HG02852 (cell line): ENCODE measurements around the gene CACNG5.
"Not testable (repeated sequence)": the region's sequence is repeated elsewhere in the genome, so short reads cannot be mapped to it uniquely, and the experiment has no call there.

Experiments used
- ATAC-seq: cut with Tn5 transposase; IDR thresholded peaks from one replicate; pipeline ENCODE4 v1.9.1; 2021; ENCODE audit warnings: mild to moderate bottlenecking, moderate library complexity; ENCODE audit not compliant: unreplicated experiment

The CACNG5 gene

DNA sequence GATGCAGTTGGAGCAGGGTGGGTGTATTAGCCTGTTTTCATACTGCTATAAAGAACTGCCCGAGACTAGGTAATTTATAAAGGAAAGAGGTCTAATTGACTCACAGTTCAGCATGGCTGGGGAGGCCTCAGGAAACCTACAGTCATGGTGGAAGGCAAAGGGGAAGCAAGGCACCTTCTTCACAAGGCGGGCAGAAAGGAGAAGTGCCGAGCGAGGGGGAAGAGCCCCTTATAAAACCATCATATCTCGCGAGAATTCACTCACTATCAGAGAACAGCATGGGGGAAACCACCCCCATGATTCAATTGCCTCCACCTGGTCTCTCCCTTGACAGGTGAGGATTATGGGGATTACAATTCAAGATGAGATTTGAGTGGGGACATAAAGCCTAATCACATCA, 68.4 kb downstream of the CACNG5 start:
- not testable (repeated sequence) for ATAC-seq

- ATAC-seq, result no peak
Measured at GRCh38 chr17:66903781-66904180, 68.9 kb downstream of the CACNG5 start.

GRCh38 chr17:66904760-66905624, 70.1 kb downstream of the CACNG5 start:
- no peak for ATAC-seq

- ATAC-seq, result no peak
Measured at GRCh38 chr17:66906321-66907278, 71.7 kb downstream of the CACNG5 start.

GRCh38 chr17:66909804-66910373, 75.0 kb downstream of the CACNG5 start:
- ATAC-seq, result no peak

DNA sequence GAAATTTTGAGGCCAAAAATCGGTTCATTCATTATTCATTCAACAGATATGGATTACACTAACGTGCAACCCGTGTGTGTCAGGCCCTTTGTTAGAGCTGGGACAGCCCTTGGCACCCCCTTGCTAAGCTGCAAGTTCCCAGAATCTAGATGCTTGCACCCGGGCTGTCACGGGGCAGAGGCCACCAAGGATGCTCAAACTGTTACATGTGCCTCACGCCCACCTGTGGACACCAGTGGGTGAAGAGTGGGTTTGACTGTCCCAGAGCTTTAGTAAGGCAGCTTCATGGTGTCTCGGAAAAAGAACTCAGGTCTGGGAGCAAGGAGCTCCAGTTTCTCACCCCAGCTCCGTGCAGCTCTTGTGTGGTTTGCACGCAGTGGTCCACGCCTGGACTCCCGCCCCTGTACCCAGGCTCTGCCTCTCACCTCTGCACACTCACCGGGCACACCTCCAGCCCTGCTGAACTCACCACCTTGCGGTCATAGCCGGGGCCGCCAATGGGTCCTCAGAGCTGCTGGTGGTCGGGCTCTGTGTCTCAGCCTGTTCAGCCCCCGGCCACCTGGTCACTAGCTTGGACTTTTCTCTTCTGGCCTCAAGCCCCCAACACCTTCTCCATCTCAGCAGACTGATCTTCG, 75.9 kb downstream of the CACNG5 start:
- no peak for ATAC-seq

- no peak for ATAC-seq
Measured at GRCh38 chr17:66915204-66915611, 80.3 kb downstream of the CACNG5 start.

DNA sequence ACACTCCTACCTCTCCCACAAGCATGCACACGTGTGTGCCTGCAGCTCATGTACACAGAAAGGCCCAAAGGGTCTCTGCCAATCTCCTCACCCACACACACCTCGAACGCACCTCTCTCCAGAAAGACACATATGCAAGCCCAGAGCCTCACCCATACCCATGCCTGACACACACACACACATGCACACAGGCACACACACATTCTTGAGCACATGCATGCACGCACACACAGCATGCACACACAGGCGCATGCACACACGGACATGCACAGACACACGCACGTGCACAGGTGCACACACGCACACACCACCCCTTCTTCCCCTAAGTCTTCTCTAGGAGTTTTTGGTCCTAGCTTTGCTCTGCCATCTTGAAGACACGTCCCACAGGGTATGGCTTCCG, 80.9 kb downstream of the CACNG5 start:
- ATAC-seq, result no peak

DNA sequence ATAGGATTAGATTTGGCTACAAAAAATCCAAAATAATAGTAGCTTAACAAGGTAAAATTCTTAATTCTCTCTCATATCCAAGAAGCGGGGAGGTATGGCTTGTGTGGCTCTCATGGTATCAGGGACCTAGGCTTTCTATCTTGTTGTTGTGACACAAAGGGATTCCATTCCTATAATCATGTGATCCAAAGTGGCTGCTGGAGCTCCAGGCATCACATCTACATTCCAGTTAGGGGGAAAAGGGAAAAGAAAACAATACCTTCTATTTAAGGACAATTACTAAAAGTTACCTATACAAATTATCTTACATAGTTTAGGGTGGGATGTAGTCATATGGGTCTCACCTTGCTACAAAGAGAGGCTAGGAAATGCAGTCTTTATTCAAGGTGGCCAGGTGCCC, 82.0 kb downstream of the CACNG5 start:
- no peak for ATAC-seq

DNA sequence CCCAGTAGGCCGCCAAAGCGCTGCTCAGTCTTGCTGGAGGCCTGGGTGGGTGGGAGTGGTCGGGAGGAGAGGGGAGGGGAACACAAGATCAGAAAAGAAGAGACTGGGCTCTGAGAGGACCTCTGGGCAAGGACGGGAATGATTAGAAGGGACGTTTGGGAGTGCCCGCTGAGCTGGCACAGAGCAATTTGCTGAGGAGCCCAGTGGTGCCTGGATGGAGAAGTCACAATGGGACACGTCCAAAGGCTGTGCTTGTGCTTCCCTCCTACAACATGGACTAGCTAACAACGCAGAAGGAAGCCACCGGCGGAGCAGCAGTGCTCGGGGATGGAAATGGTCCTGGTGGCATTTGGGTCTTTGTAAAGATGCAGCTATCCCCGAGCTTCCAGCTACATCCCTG, 84.0 kb downstream of the CACNG5 start:
- no peak for ATAC-seq

DNA sequence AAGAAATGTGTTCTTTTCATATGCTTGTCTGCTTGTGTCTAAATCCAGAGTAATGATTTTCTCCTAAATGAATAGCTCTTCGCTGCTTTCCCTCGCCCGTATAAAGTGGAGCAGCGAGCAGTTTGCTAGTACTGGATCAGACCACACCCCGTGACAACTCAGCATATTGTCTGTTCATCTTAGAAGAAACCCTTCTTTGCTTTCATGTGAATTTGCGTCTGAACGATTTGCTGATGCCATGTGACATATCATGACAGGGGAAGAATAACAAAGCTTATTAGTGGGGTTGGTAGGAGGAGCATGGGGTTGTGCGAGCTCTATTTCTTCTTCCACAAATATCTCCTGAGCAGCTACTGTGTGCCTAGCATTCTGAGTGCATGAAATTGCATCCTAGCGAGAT, 85.5 kb downstream of the CACNG5 start:
- ATAC-seq, result no peak

DNA sequence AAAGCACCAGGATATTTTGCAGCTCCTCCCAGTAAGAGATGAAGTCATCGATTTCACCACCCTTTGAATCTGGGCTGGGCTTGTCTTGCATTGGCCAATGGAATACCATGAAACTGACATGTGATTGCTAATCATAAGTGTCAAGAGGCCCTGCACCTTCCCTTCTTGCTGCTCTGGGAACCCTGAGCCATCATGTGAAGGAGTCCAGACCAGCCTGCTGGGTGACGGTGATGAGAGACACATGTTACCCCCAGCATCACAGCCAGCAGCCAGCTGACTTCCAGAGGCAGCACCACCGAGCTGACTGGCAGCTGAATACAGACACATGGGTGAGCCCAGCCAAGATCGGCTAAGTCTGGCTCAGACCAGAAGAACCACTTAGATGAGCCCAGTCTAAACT, 86.0 kb downstream of the CACNG5 start:
- ATAC-seq, result no peak

DNA sequence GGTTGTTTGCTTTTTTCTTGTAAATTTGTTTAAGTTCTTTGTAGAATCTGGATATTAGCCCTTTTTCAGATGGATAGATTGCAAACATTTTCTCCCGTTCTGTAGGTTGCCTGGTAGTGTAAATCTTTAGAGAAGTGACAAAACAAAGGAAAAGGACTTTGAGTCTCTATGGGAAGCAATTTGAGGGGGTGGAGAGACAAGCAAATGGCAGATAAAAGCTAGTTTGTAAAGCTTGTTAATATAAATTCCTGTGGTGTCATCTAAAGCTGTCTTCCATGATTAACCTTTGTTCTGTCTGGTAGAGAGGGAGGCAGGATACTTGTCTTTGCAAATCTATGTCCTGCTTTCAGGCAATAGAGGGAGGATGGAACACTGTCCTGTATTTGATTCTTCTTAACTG, 89.0 kb downstream of the CACNG5 start:
- ATAC-seq, result no peak

GRCh38 chr17:66925811-66926500, 91.0 kb downstream of the CACNG5 start:
- no peak for ATAC-seq

- ATAC-seq, result no peak
Measured at GRCh38 chr17:66928949-66929348, 94.0 kb downstream of the CACNG5 start.

- ATAC-seq, result no peak
Measured at GRCh38 chr17:66929591-66929990, 94.7 kb downstream of the CACNG5 start.

GRCh38 chr17:66930933-66931332, 96.0 kb downstream of the CACNG5 start:
- no peak for ATAC-seq

DNA sequence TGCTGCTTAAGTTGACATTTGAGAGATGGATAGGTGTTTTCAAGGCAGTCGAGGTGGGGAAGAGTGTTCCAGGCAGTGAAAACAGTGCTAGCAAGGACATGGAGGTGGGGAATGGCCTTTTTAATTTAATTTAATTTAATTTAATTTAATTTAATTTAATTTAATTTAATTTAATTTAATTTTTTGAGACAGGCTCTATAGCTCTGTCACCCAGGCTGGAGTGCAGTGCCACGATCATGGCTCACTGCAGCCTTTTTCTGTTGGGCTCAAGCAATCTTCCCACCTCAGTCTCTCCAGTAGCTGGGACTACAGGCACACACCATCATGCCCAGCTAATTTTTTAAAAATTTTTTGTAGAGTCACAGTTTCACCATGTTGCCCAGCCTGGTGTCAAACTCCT, 97.4 kb downstream of the CACNG5 start:
- ATAC-seq, result no peak

DNA sequence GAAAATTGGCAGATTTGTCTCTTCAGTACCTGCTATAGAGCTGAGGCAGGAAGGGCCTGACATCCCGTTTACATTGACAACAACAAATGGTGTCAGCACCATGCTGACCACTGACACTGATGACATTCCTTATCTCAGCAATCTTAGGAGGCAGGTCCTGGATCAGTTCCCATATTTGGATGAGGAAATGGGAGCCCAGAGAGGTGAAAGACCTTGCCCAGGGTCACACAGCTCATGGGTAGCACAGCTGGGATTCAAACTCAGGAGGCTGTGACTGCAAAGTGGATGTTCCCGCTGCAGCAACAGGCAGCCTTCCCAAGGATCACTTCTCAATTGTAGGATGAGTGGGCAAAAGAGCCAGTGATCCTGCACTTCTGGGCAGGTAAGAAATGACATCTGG, 99.1 kb downstream of the CACNG5 start:
- no peak for ATAC-seq
